B cell (primary cell): ENCODE results near the gene KICS2. TPM values are rescaled to one million over a fixed set of nuclear protein-coding genes. Genes with fewer than 3 reads are reported as not detected.

ENCODE experiments used
- ATAC-seq: fragments of 200-7000 bp; cut with Tn5 transposase; one replicate; pipeline ENCODE4 v1.10.0; 2021; ENCODE audit warnings: low read depth, mild to moderate bottlenecking, moderate number of reproducible peaks, moderate library complexity
- CTCF ChIA-PET: fragments of 350-600 bp; sonication (Branson Sonifier 250); formaldehyde crosslinking; loops from one replicate; lab custom pipeline; 2021; ENCODE audit warnings: antibody characterized with exemption, inconsistent platforms; lab: Charles Lee
- POLR2A ChIA-PET: fragments of 350-600 bp; sonication (Branson Sonifier 250); formaldehyde crosslinking; loops from one replicate; lab custom pipeline; 2021; ENCODE audit warnings: antibody characterized with exemption; lab: Charles Lee
- DNase-seq: peaks from one replicate; pipeline ENCODE4 v3.0.0; 2013
- H2AFZ ChIP-seq: 2 replicates; pipeline ENCODE4 v1.6.1; 2012; ENCODE audit warnings: mild to moderate bottlenecking, low read depth, low read length; ENCODE audit not compliant: insufficient read depth, poor library complexity, severe bottlenecking
- H3K27ac ChIP-seq, 2 donors: 1 replicate in 1 of 2; 2 replicates in 1 of 2; pipeline ENCODE4 v1.5.1; 2012 to 2013; ENCODE audit warnings: low read length in 2 of 2, mild to moderate bottlenecking in 2 of 2, moderate library complexity in 1 of 2
- H3K27me3 ChIP-seq, 4 experiments: fragments of 200-600 bp in 1 of 4; sonication (generic) in 1 of 4; replicated peaks in 1 of 4; 1 replicate in 2 of 4; 2 replicates in 2 of 4; pipeline versions ENCODE4 v1.6.1 to v1.7.0; 2013 to 2016; ENCODE audit warnings: low read length in 3 of 4, mild to moderate bottlenecking in 2 of 4, mixed read lengths in 1 of 4, moderate library complexity in 1 of 4; ENCODE audit not compliant: insufficient read depth in 4 of 4, control insufficient read depth in 3 of 4; ENCODE audit errors: control extremely low read depth in 1 of 4
- H3K36me3 ChIP-seq, 2 experiments: replicated peaks in 1 of 2; 1 replicate in 1 of 2; 2 replicates in 1 of 2; pipeline versions ENCODE4 v1.6.1 to v1.7.1; 2013; ENCODE audit warnings: low read length in 1 of 2; ENCODE audit not compliant: insufficient read depth in 2 of 2, control insufficient read depth in 1 of 2; ENCODE audit errors: control extremely low read depth in 1 of 2, extremely low read depth in 1 of 2
- H3K4me1 ChIP-seq, 2 donors: fragments of 200-600 bp in 1 of 2; sonication (generic) in 1 of 2; 1 replicate in 1 of 2; 2 replicates in 1 of 2; pipeline versions ENCODE4 v1.5.1 to v1.6.1; 2013 to 2017; ENCODE audit warnings: low read length in 2 of 2; ENCODE audit not compliant: control insufficient read depth in 2 of 2, insufficient read depth in 2 of 2
- H3K4me2 ChIP-seq: replicated peaks from 2 replicates; pipeline ENCODE3; 2012; ENCODE audit warnings: mild to moderate bottlenecking, low read depth, low read length; ENCODE audit not compliant: poor library complexity, severe bottlenecking
- H3K4me3 ChIP-seq, 5 experiments: fragments of 200-600 bp in 1 of 5; sonication (generic) in 1 of 5; 1 replicate in 3 of 5; 2 replicates in 2 of 5; pipeline versions ENCODE4 v1.5.1 to v1.7.0; 2011 to 2016; ENCODE audit warnings: low read length in 4 of 5, mild to moderate bottlenecking in 4 of 5, low read depth in 2 of 5, control low read depth in 1 of 5, moderate library complexity in 1 of 5; ENCODE audit not compliant: insufficient read depth in 1 of 5; ENCODE audit errors: control extremely low read depth in 1 of 5, extremely low read depth in 1 of 5
- H3K79me2 ChIP-seq: fragments of 200-600 bp; sonication (generic); one replicate; pipeline ENCODE4 v1.6.0; 2016; ENCODE audit warnings: low read length; ENCODE audit not compliant: control insufficient read depth, insufficient read depth
- H3K9ac ChIP-seq: fragments of 200-600 bp; sonication (generic); 2 replicates; pipeline ENCODE4 v1.6.1; 2017; ENCODE audit warnings: mild to moderate bottlenecking, low read length, moderate library complexity
- H3K9me3 ChIP-seq, 3 donors: one replicate each; pipeline versions ENCODE4 v1.6.1 to v1.7.1; 2013; ENCODE audit warnings: low read length in 2 of 3; ENCODE audit not compliant: control insufficient read depth in 2 of 3, insufficient read depth in 1 of 3; ENCODE audit errors: control extremely low read depth in 1 of 3
- H4K20me1 ChIP-seq: 2 replicates; pipeline ENCODE4 v1.6.0; 2012; ENCODE audit warnings: mild to moderate bottlenecking, low read length; ENCODE audit not compliant: insufficient read depth, control insufficient read depth, poor library complexity, severe bottlenecking
- H3K27ac Mint-ChIP-seq: one replicate; pipeline ENCODE4 v1.8.0; 2021; ENCODE audit warnings: mixed read lengths
- H3K27me3 Mint-ChIP-seq: one replicate; pipeline ENCODE4 v1.8.0; 2021; ENCODE audit warnings: mixed read lengths
- H3K4me1 Mint-ChIP-seq: one replicate; pipeline ENCODE4 v1.8.0; 2021; ENCODE audit warnings: mixed read lengths
- H3K4me3 Mint-ChIP-seq: one replicate; pipeline ENCODE4 v1.8.0; 2021; ENCODE audit warnings: mixed read lengths
- H3K9me3 Mint-ChIP-seq: one replicate; pipeline ENCODE4 v1.8.0; 2022; ENCODE audit warnings: mixed read lengths; ENCODE audit not compliant: insufficient read depth
- CTCF ChIP-seq: fragments of 200-600 bp; IDR thresholded peaks from one replicate; pipeline ENCODE4 v1.8.0; 2022; ENCODE audit warnings: antibody characterized with exemption, mild to moderate bottlenecking
- EZH2 ChIP-seq: IDR thresholded peaks from 2 replicates; pipeline ENCODE4 v1.6.1; 2012; ENCODE audit warnings: borderline replicate concordance, low read depth, mild to moderate bottlenecking, moderate library complexity, low read length; ENCODE audit not compliant: insufficient read depth, poor library complexity, severe bottlenecking
- whole genome bisulfite sequencing: methylation state at CpG from one replicate; pipeline ENCODE4 v1.1.5; 2013; ENCODE audit warnings: missing lambda C conversion rate; ENCODE audit not compliant: insufficient coverage; 5-methylcytosine and 5-hydroxymethylcytosine counted together
- intact Hi-C: fragments of 100-400 bp; cut with micrococcal nuclease; formaldehyde crosslinking; loops from one replicate; pipeline ENCODE4 v1.10.0; 2022
- polyA plus RNA-seq: library from polyadenylated mRNA; depleted of rRNA; stranded (reverse); fragments of >200 nt; gene quantifications from 2 replicates; pipeline ENCODE4 v1.2.3, GENCODE V29; 2012
- total RNA-seq, 2 donors: library from RNA; stranded (reverse); fragments of 120-200 nt in 1 of 2; gene quantifications; 1 replicate in 1 of 2; 2 replicates in 1 of 2; pipeline versions ENCODE4 v1.2.3 to v1.2.4, GENCODE V29; 2013 to 2022

Gene KICS2
- total and polyA plus RNA-seq, 2 donors (not counting 1 experiment from before 2014, with no cell fraction given): 16.6 to 21.2 TPM

- Histone ChIP-seq H3K4me3 (no peak overlapping the region), H4K20me1 (no peaks in the 10 kb centered on the region), H3K4me2 (no peak overlapping the region), H3K9ac (no peak overlapping the region), H3K36me3 (peaks cover 4 to 16% of the 10 kb centered on the region in 2 experiments), H2AFZ (no peak overlapping the region), H3K4me1 (no peaks in the 10 kb centered on the region), H3K79me2 (no peaks in the 10 kb centered on the region), H3K9me3 (peaks cover 0 to 3% (median 0%) of the 10 kb centered on the region in 3 donors), H3K27me3 (no peaks in the 10 kb centered on the region), H3K27ac (no peak overlapping the region)
- no peak for ATAC-seq
- POLR2A ChIA-PET: no interaction called here
- Mint-ChIP-seq H3K27me3 (no peaks in the 10 kb centered on the region), H3K4me1 (no peaks in the 10 kb centered on the region), H3K4me3 (no peak overlapping the region), H3K9me3 (peaks cover 2% of the 10 kb centered on the region), H3K27ac (no peak overlapping the region)
- no peak for DNase-seq
- intact Hi-C loops: no loop called here
- CTCF ChIA-PET: interaction anchor here (0.7 kb wide), 1 partner anchor 1896 kb away, joined by 5 read pairs; no protein-coding TSS in a partner anchor
- WGBS: 100% methylated on average over 2 of the region's 2 CpGs
- TF ChIP-seq EZH2 (no peak), CTCF (no peak)
These were observed 14.6 kb downstream of the KICS2 start for GRCh38 chr12:64207453-64207852.

- intact Hi-C loops: no loop called here
- H3K4me2 ChIP-seq: no peak overlapping the region
- ATAC-seq (no peak), DNase-seq (no peak)
- H3K9ac ChIP-seq: no peak overlapping the region
- no CpG with 5 or more reads among the region's 2 CpGs for WGBS
- TF ChIP-seq CTCF (no peak), EZH2 (no peak)
- peaks cover 5% of the 10 kb centered on the region for H3K79me2 ChIP-seq
- Mint-ChIP-seq H3K9me3 (peaks cover 2% of the 10 kb centered on the region), H3K4me3 (no peak overlapping the region), H3K27ac (no peak overlapping the region), H3K4me1 (no peaks in the 10 kb centered on the region), H3K27me3 (no peaks in the 10 kb centered on the region)
- H3K4me1 ChIP-seq: no peaks in the 10 kb centered on the region
- H4K20me1 ChIP-seq: no peaks in the 10 kb centered on the region
- no peak overlapping the region for H3K27ac ChIP-seq
- no peak overlapping the region for H2AFZ ChIP-seq
- H3K27me3 ChIP-seq: no peaks in the 10 kb centered on the region
- ChIA-PET POLR2A (no interaction called here), CTCF (no interaction called here)
- no peak overlapping the region for H3K4me3 ChIP-seq
- H3K9me3 ChIP-seq: peaks cover 0 to 3% (median 0%) of the 10 kb centered on the region in 3 donors
- H3K36me3 ChIP-seq: peaks cover 4 to 15% of the 10 kb centered on the region in 2 experiments
These were observed 16.6 kb downstream of the KICS2 start for GRCh38 chr12:64205542-64205941.
